ENCODE results near the gene EPHA6.

- TF ChIP-seq, protein P1, sequence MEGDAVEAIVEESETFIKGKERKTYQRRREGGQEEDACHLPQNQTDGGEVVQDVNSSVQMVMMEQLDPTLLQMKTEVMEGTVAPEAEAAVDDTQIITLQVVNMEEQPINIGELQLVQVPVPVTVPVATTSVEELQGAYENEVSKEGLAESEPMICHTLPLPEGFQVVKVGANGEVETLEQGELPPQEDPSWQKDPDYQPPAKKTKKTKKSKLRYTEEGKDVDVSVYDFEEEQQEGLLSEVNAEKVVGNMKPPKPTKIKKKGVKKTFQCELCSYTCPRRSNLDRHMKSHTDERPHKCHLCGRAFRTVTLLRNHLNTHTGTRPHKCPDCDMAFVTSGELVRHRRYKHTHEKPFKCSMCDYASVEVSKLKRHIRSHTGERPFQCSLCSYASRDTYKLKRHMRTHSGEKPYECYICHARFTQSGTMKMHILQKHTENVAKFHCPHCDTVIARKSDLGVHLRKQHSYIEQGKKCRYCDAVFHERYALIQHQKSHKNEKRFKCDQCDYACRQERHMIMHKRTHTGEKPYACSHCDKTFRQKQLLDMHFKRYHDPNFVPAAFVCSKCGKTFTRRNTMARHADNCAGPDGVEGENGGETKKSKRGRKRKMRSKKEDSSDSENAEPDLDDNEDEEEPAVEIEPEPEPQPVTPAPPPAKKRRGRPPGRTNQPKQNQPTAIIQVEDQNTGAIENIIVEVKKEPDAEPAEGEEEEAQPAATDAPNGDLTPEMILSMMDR (IDR thresholded peaks at IDR 0.05): peak; percentile 51 to 76 (median 74)
- TF ChIP-seq EP300 (IDR thresholded peaks at IDR 0.05): no peak
These were observed 979.1 kb downstream of the EPHA6 start for GRCh38 chr3:97793420-97794019.
